SK-N-SH (cell line): ENCODE data around the gene SOAT2. TPM values are rescaled to one million over a fixed set of nuclear protein-coding genes. Genes with fewer than 3 reads are reported as not detected.
A peak's percentile ranks its signal among the peaks of the same experiment; 100 is the strongest.

Experiments
- CTCF ChIA-PET: fragments of 300-600, 350-600 bp; formaldehyde crosslinking; extraction: SDS; loops from one replicate; lab custom pipeline; 2021; lab: Yijun Ruan, JAX
- POLR2A ChIA-PET: fragments of 350-600 bp; sonication (Branson Sonifier 250); formaldehyde crosslinking; extraction: SDS; loops from one replicate; lab custom pipeline; 2020; ENCODE audit warnings: antibody characterized with exemption, inconsistent platforms; lab: Yijun Ruan, JAX
- DNase-seq: peaks from one replicate; pipeline ENCODE4 v3.0.0; 2012
- H2AFZ ChIP-seq: fragments of 200-600 bp; sonication (generic); 2 replicates; pipeline ENCODE4 v1.8.1; 2016; ENCODE audit warnings: antibody characterized with exemption, mild to moderate bottlenecking, low read depth
- H3F3A ChIP-seq: fragments of 200-600 bp; sonication (generic); replicated peaks from 2 replicates; pipeline ENCODE3; 2016; ENCODE audit warnings: antibody characterized with exemption, mild to moderate bottlenecking; ENCODE audit not compliant: insufficient read depth
- H3K27ac ChIP-seq, 2 experiments: fragments of 200-500 bp in 1 of 2; fragments of 200-600 bp in 1 of 2; sonication (Bioruptor generic) in 1 of 2; sonication (generic), shearing (Covaris generic) in 1 of 2; 2 replicates each; pipeline versions ENCODE4 v1.5.1 to v1.6.1; 2014 to 2016; ENCODE audit warnings: low read depth in 2 of 2, inconsistent platforms in 1 of 2, low read length in 1 of 2, mild to moderate bottlenecking in 1 of 2, mixed read lengths in 1 of 2
- H3K27me3 ChIP-seq: fragments of 200-600 bp; sonication (generic), shearing (Covaris generic); 2 replicates; pipeline ENCODE4 v1.6.1; 2016; ENCODE audit warnings: mixed run types; ENCODE audit not compliant: insufficient read depth
- H3K36me3 ChIP-seq, 2 experiments: fragments of 200-500 bp in 1 of 2; fragments of 200-600 bp in 1 of 2; sonication (Bioruptor generic) in 1 of 2; sonication (generic) in 1 of 2; replicated peaks in 1 of 2; 2 replicates each; pipeline versions ENCODE3 to v1.5.1; 2014 to 2016; ENCODE audit warnings: low read length in 1 of 2, mild to moderate bottlenecking in 1 of 2; ENCODE audit not compliant: insufficient read depth in 2 of 2, control insufficient read depth in 1 of 2
- H3K4me1 ChIP-seq, 2 experiments: fragments of 200-500 bp in 1 of 2; fragments of 200-600 bp in 1 of 2; sonication (Bioruptor generic) in 1 of 2; sonication (generic), shearing (Covaris generic) in 1 of 2; 2 replicates each; pipeline versions ENCODE4 v1.5.1 to v1.6.1; 2014 to 2016; ENCODE audit warnings: low read depth in 1 of 2, low read length in 1 of 2, mixed run types in 1 of 2; ENCODE audit not compliant: insufficient read depth in 2 of 2, control insufficient read depth in 1 of 2
- H3K4me2 ChIP-seq: fragments of 200-600 bp; sonication (generic), shearing (Covaris generic); 2 replicates; pipeline ENCODE4 v1.6.1; 2017; ENCODE audit warnings: mixed run types
- H3K4me3 ChIP-seq, 2 experiments: fragments of 200-500 bp in 1 of 2; fragments of 200-600 bp in 1 of 2; sonication (Bioruptor generic) in 1 of 2; sonication (generic), shearing (Covaris generic) in 1 of 2; 2 replicates each; pipeline versions ENCODE4 v1.5.1 to v1.8.1; 2014 to 2016; ENCODE audit warnings: low read depth in 2 of 2, inconsistent platforms in 1 of 2, low read length in 1 of 2, mild to moderate bottlenecking in 1 of 2, mixed read lengths in 1 of 2, moderate library complexity in 1 of 2
- H3K79me2 ChIP-seq: fragments of 200-600 bp; sonication (generic); 2 replicates; pipeline ENCODE4 v1.8.1; 2017; ENCODE audit warnings: mild to moderate bottlenecking; ENCODE audit not compliant: insufficient read depth
- H3K9ac ChIP-seq: fragments of 200-600 bp; sonication (generic); 2 replicates; pipeline ENCODE4 v1.6.1; 2017; ENCODE audit warnings: mixed run types
- H3K9me2 ChIP-seq: fragments of 200-600 bp; sonication (generic); 2 replicates; pipeline ENCODE4 v1.6.1; 2017; ENCODE audit warnings: mixed run types
- H3K9me3 ChIP-seq: fragments of 200-600 bp; sonication (generic); 2 replicates; pipeline ENCODE4 v1.6.1; 2017; ENCODE audit warnings: mixed run types, mild to moderate bottlenecking, moderate library complexity
- H4K20me1 ChIP-seq: fragments of 200-600 bp; sonication (generic); 2 replicates; pipeline ENCODE4 v1.6.1; 2017; ENCODE audit warnings: mild to moderate bottlenecking, mixed run types; ENCODE audit not compliant: insufficient read depth
- CHD2 ChIP-seq: fragments of 150-350 bp; IDR thresholded peaks from 2 replicates; pipeline ENCODE4 v1.6.1; 2018; ENCODE audit warnings: low read length; ENCODE audit not compliant: partially characterized antibody
- ELF1 ChIP-seq: IDR thresholded peaks from 2 replicates; pipeline ENCODE4 v1.4.0; 2012
- EZH2phosphoT487 ChIP-seq: fragments of 200-600 bp; sonication (generic); IDR thresholded peaks from 2 replicates; pipeline ENCODE4 v1.6.1; 2017; ENCODE audit warnings: low read depth, mixed run types, mild to moderate bottlenecking, antibody characterized with exemption, moderate library complexity, borderline replicate concordance
- FOXJ3 ChIP-seq: sonication (generic); formaldehyde crosslinking; IDR thresholded peaks from 2 replicates; pipeline ENCODE4 v1.5.1; 2020; ENCODE audit warnings: mild to moderate bottlenecking, missing genetic modification reagents
- FOXM1 ChIP-seq: IDR thresholded peaks from 2 replicates; pipeline ENCODE4 v1.4.0; 2012; ENCODE audit warnings: low read depth, mild to moderate bottlenecking
- GABPA ChIP-seq: IDR thresholded peaks from 2 replicates; pipeline ENCODE4 v1.4.0; 2012; ENCODE audit warnings: low read depth, mild to moderate bottlenecking
- GATA2 ChIP-seq: sonication (generic); formaldehyde crosslinking; IDR thresholded peaks from 2 replicates; pipeline ENCODE4 v1.5.0; 2020; ENCODE audit warnings: mild to moderate bottlenecking, missing genetic modification reagents
- JUND ChIP-seq: IDR thresholded peaks from 2 replicates; pipeline ENCODE4 v1.4.0; 2012
- MEF2A ChIP-seq: IDR thresholded peaks from 2 replicates; pipeline ENCODE4 v1.4.0; 2012; ENCODE audit warnings: low read depth, borderline replicate concordance
- MXI1 ChIP-seq: IDR thresholded peaks from 2 replicates; pipeline ENCODE4 v1.6.1; 2012; ENCODE audit warnings: mild to moderate bottlenecking, low read depth, low read length, improper control_type of control experiment
- NFIC ChIP-seq: IDR thresholded peaks from 2 replicates; pipeline ENCODE4 v1.4.0; 2012; ENCODE audit warnings: borderline replicate concordance
- NRF1 ChIP-seq: IDR thresholded peaks from 2 replicates; pipeline ENCODE4 v1.6.1; 2012; ENCODE audit warnings: low read depth, mild to moderate bottlenecking, low read length
- POLR2AphosphoS5 ChIP-seq: IDR thresholded peaks from 2 replicates; pipeline ENCODE4 v1.6.1; 2012; ENCODE audit warnings: low read depth, low read length
- RAD21 ChIP-seq: IDR thresholded peaks from 2 replicates; pipeline ENCODE4 v1.6.1; 2012; ENCODE audit warnings: mild to moderate bottlenecking, low read length
- RCOR1 ChIP-seq: fragments of 150-350 bp; IDR thresholded peaks from 2 replicates; pipeline ENCODE4 v1.6.1; 2017; ENCODE audit warnings: antibody characterized with exemption, low read length
- SIN3A ChIP-seq: IDR thresholded peaks from 2 replicates; pipeline ENCODE4 v1.6.1; 2012; ENCODE audit warnings: low read depth, mild to moderate bottlenecking, low read length, moderate library complexity, borderline replicate concordance
- SMC3 ChIP-seq: IDR thresholded peaks from 2 replicates; pipeline ENCODE4 v1.6.1; 2012; ENCODE audit warnings: low read depth, low read length, improper control_type of control experiment
- TAF1 ChIP-seq: IDR thresholded peaks from 2 replicates; pipeline ENCODE4 v1.6.1; 2012; ENCODE audit warnings: low read depth, mild to moderate bottlenecking, low read length, moderate library complexity, borderline replicate concordance
- TEAD4 ChIP-seq: IDR thresholded peaks from 2 replicates; pipeline ENCODE4 v1.4.0; 2012; ENCODE audit warnings: mild to moderate bottlenecking, borderline replicate concordance; ENCODE audit not compliant: insufficient read depth
- WGBS: methylation state at CpG from one replicate; pipeline ENCODE4 v1.1.6; 2017; ENCODE audit warnings: low lambda C conversion rate; 5-methylcytosine and 5-hydroxymethylcytosine counted together
- polyA plus RNA-seq, 3 experiments: library from polyadenylated mRNA; depleted of rRNA; stranded (reverse); fragments of >200 nt; gene quantifications; 2 replicates each; pipeline ENCODE4 v1.2.3, GENCODE V29; 2012
- TF ChIP-seq, protein P1 (sequence below): IDR thresholded peaks from 2 replicates; pipeline ENCODE4 v1.4.0; 2012; ENCODE audit warnings: low read depth, borderline replicate concordance
- TF ChIP-seq, protein P2 (sequence below): IDR thresholded peaks from 2 replicates; pipeline ENCODE4 v1.6.1; 2012; ENCODE audit warnings: mild to moderate bottlenecking, low read depth, low read length, moderate library complexity
- TF ChIP-seq, protein P3 (sequence below): IDR thresholded peaks from 2 replicates; pipeline ENCODE4; 2012
- TF ChIP-seq, protein P4 (sequence below): fragments of 200-600 bp; sonication (generic); IDR thresholded peaks from 2 replicates; pipeline ENCODE4 v1.6.1; 2017; ENCODE audit warnings: antibody characterized with exemption, mild to moderate bottlenecking, moderate library complexity
- TF ChIP-seq, protein P5 (sequence below): IDR thresholded peaks from 2 replicates; pipeline ENCODE4 v1.4.0; 2012; ENCODE audit warnings: low read depth, borderline replicate concordance

Gene SOAT2
- polyA plus RNA-seq, 1 of the 3 experiments (the other 2 are of a cell fraction): 0.18 TPM

DNA sequence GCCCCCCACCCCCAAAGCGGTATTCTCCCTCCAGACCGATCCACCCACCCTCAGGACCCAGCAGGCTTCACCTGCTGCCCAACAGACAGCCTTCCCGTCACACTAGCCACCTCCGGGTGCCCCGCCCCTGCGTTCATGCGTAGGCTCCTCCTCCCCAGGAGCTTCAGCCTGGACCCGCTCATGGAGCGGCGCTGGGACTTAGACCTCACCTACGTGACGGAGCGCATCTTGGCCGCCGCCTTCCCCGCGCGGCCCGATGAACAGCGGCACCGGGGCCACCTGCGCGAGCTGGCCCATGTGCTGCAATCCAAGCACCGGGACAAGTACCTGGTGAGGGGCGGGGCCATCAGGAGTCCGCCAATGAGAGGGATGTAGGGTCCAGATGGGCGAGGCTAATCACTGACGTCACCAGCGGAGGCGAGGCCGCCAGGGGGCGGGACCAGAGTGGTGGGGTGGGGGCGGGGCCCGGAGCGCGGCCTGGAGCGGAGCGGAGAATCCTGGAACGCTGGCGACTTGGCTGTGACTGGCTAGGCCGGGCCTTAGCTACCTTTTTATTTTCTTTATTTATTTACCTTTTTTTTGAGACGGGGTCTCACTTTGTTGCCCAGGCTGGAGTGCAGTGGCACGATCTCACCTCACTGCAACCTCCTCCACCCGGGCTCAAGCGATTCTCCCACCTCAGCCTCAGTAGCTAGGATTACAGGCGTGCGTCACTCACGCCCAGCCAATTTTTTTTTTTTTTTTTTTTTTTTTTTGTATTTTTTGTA, 49.0 kb upstream of the SOAT2 start:
- Histone ChIP-seq H3K27me3 (no peaks in the 10 kb centered on the region), H3K4me1 (peaks cover 25 to 46% of the 10 kb centered on the region in 2 experiments), H2AFZ (0 out of 2 replicates have a peak overlapping the region, but pooled peaks have one; percentile 50), H3K9ac (peak overlapping the region; percentile 13; the same call in 1 of the 2 replicates), H3K27ac (peak overlapping the region; percentile 35 to 78; a peak in 3 of 4 replicates), H3K36me3 (peaks cover 11 to 22% of the 10 kb centered on the region in 2 experiments), H3K9me2 (no peaks in the 10 kb centered on the region), H3K79me2 (peaks cover 25% of the 10 kb centered on the region), H3F3A (peaks cover 19% of the 10 kb centered on the region), H3K9me3 (no peaks in the 10 kb centered on the region), H3K4me3 (peak overlapping the region; percentile 66), H3K4me2 (peak overlapping the region; percentile 99), H4K20me1 (no peaks in the 10 kb centered on the region)
- CTCF ChIA-PET: interaction anchor here (0.6 to 13.8 kb wide), 12 partner anchors 10 to 169 kb away, joined by 3 to 182 read pairs (median 6); partner anchors contain the start of gene IGFBP6
- WGBS: 23% methylated on average over 17 of the region's 48 CpGs
- POLR2A ChIA-PET: interaction anchor here (0.7 to 2.1 kb wide), 4 partner anchors 14 to 48 kb away, joined by 3 to 9 read pairs (median 4); partner anchors contain the start of genes EIF4B and SPRYD3
- DNase-seq: peak; percentile 97
- TF ChIP-seq MXI1: peak; percentile 75; the same call in 1 of the 2 replicates
- TF ChIP-seq, protein P1, sequence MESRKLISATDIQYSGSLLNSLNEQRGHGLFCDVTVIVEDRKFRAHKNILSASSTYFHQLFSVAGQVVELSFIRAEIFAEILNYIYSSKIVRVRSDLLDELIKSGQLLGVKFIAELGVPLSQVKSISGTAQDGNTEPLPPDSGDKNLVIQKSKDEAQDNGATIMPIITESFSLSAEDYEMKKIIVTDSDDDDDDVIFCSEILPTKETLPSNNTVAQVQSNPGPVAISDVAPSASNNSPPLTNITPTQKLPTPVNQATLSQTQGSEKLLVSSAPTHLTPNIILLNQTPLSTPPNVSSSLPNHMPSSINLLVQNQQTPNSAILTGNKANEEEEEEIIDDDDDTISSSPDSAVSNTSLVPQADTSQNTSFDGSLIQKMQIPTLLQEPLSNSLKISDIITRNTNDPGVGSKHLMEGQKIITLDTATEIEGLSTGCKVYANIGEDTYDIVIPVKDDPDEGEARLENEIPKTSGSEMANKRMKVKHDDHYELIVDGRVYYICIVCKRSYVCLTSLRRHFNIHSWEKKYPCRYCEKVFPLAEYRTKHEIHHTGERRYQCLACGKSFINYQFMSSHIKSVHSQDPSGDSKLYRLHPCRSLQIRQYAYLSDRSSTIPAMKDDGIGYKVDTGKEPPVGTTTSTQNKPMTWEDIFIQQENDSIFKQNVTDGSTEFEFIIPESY: no peak
- no peak for TF ChIP-seq ELF1
- no peak for TF ChIP-seq CHD2
- TF ChIP-seq JUND: no peak
- TF ChIP-seq SIN3A: no peak
- no peak for TF ChIP-seq TAF1
- TF ChIP-seq SMC3: no peak
- TF ChIP-seq EZH2phosphoT487: no peak
- TF ChIP-seq, protein P2, sequence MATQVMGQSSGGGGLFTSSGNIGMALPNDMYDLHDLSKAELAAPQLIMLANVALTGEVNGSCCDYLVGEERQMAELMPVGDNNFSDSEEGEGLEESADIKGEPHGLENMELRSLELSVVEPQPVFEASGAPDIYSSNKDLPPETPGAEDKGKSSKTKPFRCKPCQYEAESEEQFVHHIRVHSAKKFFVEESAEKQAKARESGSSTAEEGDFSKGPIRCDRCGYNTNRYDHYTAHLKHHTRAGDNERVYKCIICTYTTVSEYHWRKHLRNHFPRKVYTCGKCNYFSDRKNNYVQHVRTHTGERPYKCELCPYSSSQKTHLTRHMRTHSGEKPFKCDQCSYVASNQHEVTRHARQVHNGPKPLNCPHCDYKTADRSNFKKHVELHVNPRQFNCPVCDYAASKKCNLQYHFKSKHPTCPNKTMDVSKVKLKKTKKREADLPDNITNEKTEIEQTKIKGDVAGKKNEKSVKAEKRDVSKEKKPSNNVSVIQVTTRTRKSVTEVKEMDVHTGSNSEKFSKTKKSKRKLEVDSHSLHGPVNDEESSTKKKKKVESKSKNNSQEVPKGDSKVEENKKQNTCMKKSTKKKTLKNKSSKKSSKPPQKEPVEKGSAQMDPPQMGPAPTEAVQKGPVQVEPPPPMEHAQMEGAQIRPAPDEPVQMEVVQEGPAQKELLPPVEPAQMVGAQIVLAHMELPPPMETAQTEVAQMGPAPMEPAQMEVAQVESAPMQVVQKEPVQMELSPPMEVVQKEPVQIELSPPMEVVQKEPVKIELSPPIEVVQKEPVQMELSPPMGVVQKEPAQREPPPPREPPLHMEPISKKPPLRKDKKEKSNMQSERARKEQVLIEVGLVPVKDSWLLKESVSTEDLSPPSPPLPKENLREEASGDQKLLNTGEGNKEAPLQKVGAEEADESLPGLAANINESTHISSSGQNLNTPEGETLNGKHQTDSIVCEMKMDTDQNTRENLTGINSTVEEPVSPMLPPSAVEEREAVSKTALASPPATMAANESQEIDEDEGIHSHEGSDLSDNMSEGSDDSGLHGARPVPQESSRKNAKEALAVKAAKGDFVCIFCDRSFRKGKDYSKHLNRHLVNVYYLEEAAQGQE: no peak
- TF ChIP-seq GABPA: no peak
- TF ChIP-seq, protein P3, sequence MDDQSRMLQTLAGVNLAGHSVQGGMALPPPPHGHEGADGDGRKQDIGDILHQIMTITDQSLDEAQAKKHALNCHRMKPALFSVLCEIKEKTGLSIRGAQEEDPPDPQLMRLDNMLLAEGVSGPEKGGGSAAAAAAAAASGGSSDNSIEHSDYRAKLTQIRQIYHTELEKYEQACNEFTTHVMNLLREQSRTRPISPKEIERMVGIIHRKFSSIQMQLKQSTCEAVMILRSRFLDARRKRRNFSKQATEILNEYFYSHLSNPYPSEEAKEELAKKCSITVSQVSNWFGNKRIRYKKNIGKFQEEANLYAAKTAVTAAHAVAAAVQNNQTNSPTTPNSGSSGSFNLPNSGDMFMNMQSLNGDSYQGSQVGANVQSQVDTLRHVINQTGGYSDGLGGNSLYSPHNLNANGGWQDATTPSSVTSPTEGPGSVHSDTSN: no peak
- peak; percentile 22; the same call in 1 of the 2 replicates for TF ChIP-seq POLR2AphosphoS5
- TF ChIP-seq RAD21: no peak
- TF ChIP-seq NRF1: peak; percentile 22; the same call in 1 of the 2 replicates
- no peak for TF ChIP-seq MEF2A
- no peak for TF ChIP-seq FOXM1
- no peak for TF ChIP-seq GATA2 (CRISPR knock-in tag)
- TF ChIP-seq, protein P4, sequence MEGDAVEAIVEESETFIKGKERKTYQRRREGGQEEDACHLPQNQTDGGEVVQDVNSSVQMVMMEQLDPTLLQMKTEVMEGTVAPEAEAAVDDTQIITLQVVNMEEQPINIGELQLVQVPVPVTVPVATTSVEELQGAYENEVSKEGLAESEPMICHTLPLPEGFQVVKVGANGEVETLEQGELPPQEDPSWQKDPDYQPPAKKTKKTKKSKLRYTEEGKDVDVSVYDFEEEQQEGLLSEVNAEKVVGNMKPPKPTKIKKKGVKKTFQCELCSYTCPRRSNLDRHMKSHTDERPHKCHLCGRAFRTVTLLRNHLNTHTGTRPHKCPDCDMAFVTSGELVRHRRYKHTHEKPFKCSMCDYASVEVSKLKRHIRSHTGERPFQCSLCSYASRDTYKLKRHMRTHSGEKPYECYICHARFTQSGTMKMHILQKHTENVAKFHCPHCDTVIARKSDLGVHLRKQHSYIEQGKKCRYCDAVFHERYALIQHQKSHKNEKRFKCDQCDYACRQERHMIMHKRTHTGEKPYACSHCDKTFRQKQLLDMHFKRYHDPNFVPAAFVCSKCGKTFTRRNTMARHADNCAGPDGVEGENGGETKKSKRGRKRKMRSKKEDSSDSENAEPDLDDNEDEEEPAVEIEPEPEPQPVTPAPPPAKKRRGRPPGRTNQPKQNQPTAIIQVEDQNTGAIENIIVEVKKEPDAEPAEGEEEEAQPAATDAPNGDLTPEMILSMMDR: no peak
- TF ChIP-seq RCOR1: no peak
- TF ChIP-seq NFIC: no peak
- TF ChIP-seq FOXJ3 (CRISPR knock-in tag): no peak
- no peak for TF ChIP-seq TEAD4
- TF ChIP-seq, protein P5, sequence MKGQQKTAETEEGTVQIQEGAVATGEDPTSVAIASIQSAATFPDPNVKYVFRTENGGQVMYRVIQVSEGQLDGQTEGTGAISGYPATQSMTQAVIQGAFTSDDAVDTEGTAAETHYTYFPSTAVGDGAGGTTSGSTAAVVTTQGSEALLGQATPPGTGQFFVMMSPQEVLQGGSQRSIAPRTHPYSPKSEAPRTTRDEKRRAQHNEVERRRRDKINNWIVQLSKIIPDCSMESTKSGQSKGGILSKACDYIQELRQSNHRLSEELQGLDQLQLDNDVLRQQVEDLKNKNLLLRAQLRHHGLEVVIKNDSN: no peak
